Trophoblast cell (in vitro differentiated cells and primary cell): ENCODE measurements around the gene ZYX.
A peak's percentile ranks its signal among the peaks of the same experiment; 100 is the strongest.

Experiments
- DNase-seq, 2 donors: peaks; one replicate each; pipeline ENCODE4 v3.0.0-alpha.2; 2016
- H2AFZ ChIP-seq: 2 replicates; pipeline ENCODE4 v1.6.1; 2013; ENCODE audit warnings: low read length, moderate library complexity, mild to moderate bottlenecking; ENCODE audit not compliant: insufficient read depth, poor library complexity
- H2AK5ac ChIP-seq: 2 replicates; pipeline ENCODE4 v1.6.1; 2013; ENCODE audit warnings: mild to moderate bottlenecking, low read length
- H2BK120ac ChIP-seq: 2 replicates; pipeline ENCODE4 v1.6.1; 2013; ENCODE audit warnings: low read length, mild to moderate bottlenecking, moderate library complexity; ENCODE audit not compliant: insufficient read depth, poor library complexity
- H2BK12ac ChIP-seq: 2 replicates; pipeline ENCODE4 v1.6.1; 2013; ENCODE audit warnings: mild to moderate bottlenecking, low read length, moderate library complexity
- H2BK5ac ChIP-seq: 2 replicates; pipeline ENCODE4 v1.6.1; 2013; ENCODE audit warnings: low read length, low read depth, moderate library complexity, mild to moderate bottlenecking; ENCODE audit not compliant: poor library complexity
- H3K14ac ChIP-seq: 2 replicates; pipeline ENCODE4 v1.6.1; 2013; ENCODE audit warnings: mild to moderate bottlenecking, low read length
- H3K18ac ChIP-seq: 2 replicates; pipeline ENCODE4 v1.6.1; 2013; ENCODE audit warnings: mild to moderate bottlenecking, low read length
- H3K23ac ChIP-seq: 2 replicates; pipeline ENCODE4 v1.6.1; 2013; ENCODE audit warnings: low read length
- H3K27ac ChIP-seq: 2 replicates; pipeline ENCODE4 v1.5.1; 2013; ENCODE audit warnings: low read depth, mild to moderate bottlenecking, inconsistent platforms, low read length, moderate library complexity
- H3K27me3 ChIP-seq: 2 replicates; pipeline ENCODE4 v1.6.1; 2013; ENCODE audit warnings: inconsistent platforms, mild to moderate bottlenecking, low read length, moderate library complexity; ENCODE audit not compliant: insufficient read depth
- H3K36me3 ChIP-seq, 2 experiments: 1 replicate in 1 of 2; 2 replicates in 1 of 2; pipeline ENCODE4 v1.6.1; 2013; ENCODE audit warnings: low read length in 2 of 2, mild to moderate bottlenecking in 2 of 2, moderate library complexity in 1 of 2; ENCODE audit not compliant: insufficient read depth in 2 of 2, control insufficient read depth in 1 of 2
- H3K4ac ChIP-seq: 2 replicates; pipeline ENCODE4 v1.6.1; 2013; ENCODE audit warnings: low read depth, mild to moderate bottlenecking, low read length, moderate library complexity
- H3K4me1 ChIP-seq, 2 experiments: 1 replicate in 1 of 2; 2 replicates in 1 of 2; pipeline ENCODE4 v1.6.1; 2013; ENCODE audit warnings: low read length in 2 of 2, mild to moderate bottlenecking in 2 of 2, moderate library complexity in 1 of 2; ENCODE audit not compliant: insufficient read depth in 2 of 2, control insufficient read depth in 1 of 2
- H3K4me2 ChIP-seq: 2 replicates; pipeline ENCODE4 v1.6.1; 2013; ENCODE audit warnings: inconsistent platforms, mild to moderate bottlenecking, low read length, moderate library complexity
- H3K4me3 ChIP-seq: 2 replicates; pipeline ENCODE4 v1.5.1; 2013; ENCODE audit warnings: mild to moderate bottlenecking, low read depth, low read length, inconsistent platforms
- H3K79me1 ChIP-seq: one replicate; pipeline ENCODE4 v1.6.1; 2013; ENCODE audit warnings: low read length
- H3K79me2 ChIP-seq: 2 replicates; pipeline ENCODE4 v1.6.1; 2013; ENCODE audit warnings: low read length, mild to moderate bottlenecking; ENCODE audit not compliant: control insufficient read depth, insufficient read depth, poor library complexity
- H3K9ac ChIP-seq: 2 replicates; pipeline ENCODE4 v1.6.1; 2013; ENCODE audit warnings: mild to moderate bottlenecking, low read length
- H3K9me3 ChIP-seq: 2 replicates; pipeline ENCODE4 v1.6.1; 2013; ENCODE audit warnings: low read depth, mild to moderate bottlenecking, control low read depth, inconsistent platforms, low read length; ENCODE audit not compliant: insufficient read depth
- H4K12ac ChIP-seq: 2 replicates; pipeline ENCODE4 v1.6.1; 2013; ENCODE audit warnings: low read depth, mild to moderate bottlenecking, low read length, moderate library complexity
- H4K8ac ChIP-seq: 2 replicates; pipeline ENCODE4 v1.6.1; 2013; ENCODE audit warnings: low read depth, mild to moderate bottlenecking, low read length, moderate library complexity
- H4K91ac ChIP-seq: one replicate; pipeline ENCODE4 v1.6.1; 2013; ENCODE audit warnings: low read depth, mild to moderate bottlenecking, low read length, moderate library complexity
- WGBS: extraction: QIAGEN DNeasy Blood & Tissue Kit; methylation state at CpG from one replicate; pipeline ENCODE4 v1.1.7; 2013; ENCODE audit warnings: missing lambda C conversion rate; ENCODE audit not compliant: insufficient read length, insufficient coverage; ENCODE audit errors: extremely low coverage; 5-methylcytosine and 5-hydroxymethylcytosine counted together

ZYX gene

GRCh38 chr7:143415742-143416397 lies 34.7 kb downstream of the ZYX start:
- no peak overlapping the region for H2AFZ ChIP-seq
- no peak overlapping the region for H2BK120ac ChIP-seq
- no peak overlapping the region for H3K23ac ChIP-seq
- H3K4me2 ChIP-seq = no peak overlapping the region
- no peak overlapping the region for H3K14ac ChIP-seq
- no peaks in the 10 kb centered on the region for H3K36me3 ChIP-seq
- H3K79me2 ChIP-seq = no peaks in the 10 kb centered on the region
- no peaks in the 10 kb centered on the region for H3K79me1 ChIP-seq
- H2AK5ac ChIP-seq = no peak overlapping the region
- H3K27me3 ChIP-seq = no peaks in the 10 kb centered on the region
- H3K18ac ChIP-seq = no peak overlapping the region
- H4K8ac ChIP-seq = no peak overlapping the region
- no peak overlapping the region for H3K9ac ChIP-seq
- no peak overlapping the region for H2BK5ac ChIP-seq
- peaks cover 0 to 2% of the 10 kb centered on the region in 2 experiments for H3K4me1 ChIP-seq
- no peak overlapping the region for H4K12ac ChIP-seq
- no peak overlapping the region for H4K91ac ChIP-seq
- 100% methylated on average over 1 of the region's 8 CpGs for WGBS
- H3K4ac ChIP-seq = no peak overlapping the region
- H3K4me3 ChIP-seq = no peak overlapping the region
- H3K27ac ChIP-seq = no peak overlapping the region
- no peak overlapping the region for H2BK12ac ChIP-seq
- peaks cover 1% of the 10 kb centered on the region for H3K9me3 ChIP-seq
- DNase-seq = no peak

GRCh38 chr7:143416565-143417149 lies 35.5 kb downstream of the ZYX start:
- Histone ChIP-seq H3K18ac (no peak overlapping the region), H2AK5ac (no peak overlapping the region), H3K79me1 (no peaks in the 10 kb centered on the region), H3K9ac (no peak overlapping the region), H2BK120ac (no peak overlapping the region), H3K27me3 (no peaks in the 10 kb centered on the region), H3K9me3 (peaks cover 1% of the 10 kb centered on the region), H3K14ac (no peak overlapping the region), H3K4me2 (no peak overlapping the region), H3K36me3 (no peaks in the 10 kb centered on the region), H3K23ac (no peak overlapping the region), H2AFZ (no peak overlapping the region), H3K4me1 (peaks cover 0 to 2% of the 10 kb centered on the region in 2 experiments), H4K8ac (no peak overlapping the region), H2BK12ac (no peak overlapping the region), H4K91ac (no peak overlapping the region), H2BK5ac (no peak overlapping the region), H4K12ac (no peak overlapping the region), H3K79me2 (no peaks in the 10 kb centered on the region), H3K4me3 (no peak overlapping the region), H3K4ac (no peak overlapping the region), H3K27ac (no peak overlapping the region)
- no CpG with 5 or more reads among the region's 3 CpGs for WGBS
- DNase-seq = peak in 1 of 2 donors; percentile 90

GRCh38 chr7:143417734-143418383 lies 36.7 kb downstream of the ZYX start:
- Histone ChIP-seq H2AK5ac (no peak overlapping the region), H3K14ac (no peak overlapping the region), H3K4me2 (no peak overlapping the region), H3K9me3 (peaks cover 1% of the 10 kb centered on the region), H3K4ac (no peak overlapping the region), H3K27ac (no peak overlapping the region), H2BK12ac (no peak overlapping the region), H3K79me1 (no peaks in the 10 kb centered on the region), H4K8ac (no peak overlapping the region), H3K36me3 (no peaks in the 10 kb centered on the region), H3K9ac (no peak overlapping the region), H2BK5ac (no peak overlapping the region), H3K18ac (no peak overlapping the region), H3K23ac (peak overlapping the region; percentile 68), H3K79me2 (no peaks in the 10 kb centered on the region), H2AFZ (no peak overlapping the region), H3K27me3 (no peaks in the 10 kb centered on the region), H3K4me3 (no peak overlapping the region), H4K91ac (no peak overlapping the region), H3K4me1 (no peaks in the 10 kb centered on the region), H2BK120ac (no peak overlapping the region), H4K12ac (no peak overlapping the region)
- no peak for DNase-seq
- WGBS = no CpG with 5 or more reads among the region's 1 CpG

GRCh38 chr7:143418681-143419458 lies 37.7 kb downstream of the ZYX start:
- Histone ChIP-seq H4K8ac (no peak overlapping the region), H3K4ac (no peak overlapping the region), H3K27me3 (no peaks in the 10 kb centered on the region), H3K18ac (no peak overlapping the region), H3K14ac (no peak overlapping the region), H3K9me3 (peaks cover 5% of the 10 kb centered on the region), H4K91ac (no peak overlapping the region), H3K27ac (no peak overlapping the region), H3K9ac (no peak overlapping the region), H4K12ac (no peak overlapping the region), H3K79me1 (no peaks in the 10 kb centered on the region), H3K4me2 (no peak overlapping the region), H2AFZ (no peak overlapping the region), H2AK5ac (no peak overlapping the region), H2BK12ac (no peak overlapping the region), H3K23ac (no peak overlapping the region), H3K4me1 (no peaks in the 10 kb centered on the region), H3K36me3 (no peaks in the 10 kb centered on the region), H2BK5ac (no peak overlapping the region), H2BK120ac (no peak overlapping the region), H3K4me3 (no peak overlapping the region), H3K79me2 (no peaks in the 10 kb centered on the region)
- no CpG with 5 or more reads among the region's 11 CpGs for WGBS
- DNase-seq = no peak
